A549 (cell line): ENCODE data around the gene IQSEC3. TPM values are rescaled to one million over a fixed set of nuclear protein-coding genes. Genes with fewer than 3 reads are reported as not detected.

Source experiments
- ATAC-seq, 2 experiments: fragments of 200-7000 bp in 1 of 2; fragments of >200 bp in 1 of 2; cut with Nextera tagmentation in 1 of 2; cut with Tn5 transposase in 1 of 2; 3 replicates each; pipeline versions ENCODE4 v1.8.0 to v1.9.1; 2018 to 2020; ENCODE audit warnings: mild to moderate bottlenecking in 1 of 2, moderate library complexity in 1 of 2
- CTCF ChIA-PET: fragments of 300-600 bp; sonication (Branson Sonifier 250); formaldehyde crosslinking; extraction: SDS; loops from one replicate; lab custom pipeline; 2021; ENCODE audit warnings: antibody characterized with exemption, inconsistent platforms; lab: Yijun Ruan, JAX
- POLR2A ChIA-PET: fragments of 350-600 bp; formaldehyde crosslinking; extraction: SDS; loops from one replicate; lab custom pipeline; 2021; ENCODE audit warnings: antibody characterized with exemption, inconsistent platforms; lab: Yijun Ruan, JAX
- DNase-seq, 2 experiments: peaks; one replicate each; pipeline versions ENCODE4 v3.0.0 to v3.0.0-alpha.2; 2011 to 2016; ENCODE audit warnings: low read depth in 1 of 2, low spot score in 1 of 2
- FAIRE-seq: peaks from 2 replicates; lab custom pipeline; 2011; peaks lifted over from hg19 to GRCh38; lab: Jason Lieb, UNC
- H3K27ac ChIP-seq, 2 experiments: fragments of >200 bp; sonication (Bioruptor Twin); formaldehyde crosslinking; 3 replicates each; pipeline ENCODE4 v1.5.1; 2016 to 2017
- H3K4me1 ChIP-seq: fragments of >200 bp; sonication (Bioruptor Twin); formaldehyde crosslinking; 3 replicates; pipeline ENCODE4 v1.6.1; 2016
- H3K4me2 ChIP-seq: fragments of >200 bp; sonication (Bioruptor Twin); formaldehyde crosslinking; 3 replicates; pipeline ENCODE4 v1.6.1; 2016
- H3K4me3 ChIP-seq: fragments of >200 bp; sonication (Bioruptor Twin); formaldehyde crosslinking; 3 replicates; pipeline ENCODE4 v1.5.1; 2016
- H3K9me3 ChIP-seq: fragments of >200 bp; sonication (Bioruptor Twin); formaldehyde crosslinking; 3 replicates; pipeline ENCODE4 v1.6.1; 2016
- CBX8 ChIP-seq: fragments of 200-600 bp; sonication (generic); IDR thresholded peaks from 2 replicates; pipeline ENCODE4 v1.6.1; 2016
- CEBPB ChIP-seq, 2 experiments: fragments of >200 bp in 1 of 2; sonication (Bioruptor Twin) in 1 of 2; formaldehyde crosslinking in 1 of 2; IDR thresholded peaks; 2 replicates each; pipeline ENCODE4 v1.6.1; 2012 to 2016
- CHD4 ChIP-seq: fragments of 200-600 bp; sonication (generic); IDR thresholded peaks from 2 replicates; pipeline ENCODE4 v1.6.1; 2016; ENCODE audit warnings: antibody characterized with exemption, mild to moderate bottlenecking, borderline replicate concordance
- EHF ChIP-seq: fragments of 250-450 bp; sonication (Bioruptor Pico); IDR thresholded peaks from 2 replicates; pipeline ENCODE4 v1.5.0; 2020; ENCODE audit warnings: mild to moderate bottlenecking
- FOSB ChIP-seq: fragments of 250-450 bp; sonication (Bioruptor Pico); IDR thresholded peaks from 2 replicates; pipeline ENCODE4 v1.5.0; 2020; ENCODE audit warnings: mild to moderate bottlenecking, moderate library complexity
- FOXS1 ChIP-seq: fragments of 250-450 bp; sonication (Bioruptor Pico); IDR thresholded peaks from 2 replicates; pipeline ENCODE4 v1.5.0; 2020; ENCODE audit warnings: mild to moderate bottlenecking, moderate library complexity
- GATA3 ChIP-seq: IDR thresholded peaks from 2 replicates; pipeline ENCODE4 v1.6.1; 2012; ENCODE audit warnings: borderline replicate concordance
- HOXA7 ChIP-seq: fragments of 250-450 bp; sonication (Bioruptor Pico); IDR thresholded peaks from 2 replicates; pipeline ENCODE4 v1.5.0; 2020; ENCODE audit warnings: mild to moderate bottlenecking, moderate library complexity
- JUN ChIP-seq, 2 experiments: fragments of >200 bp; sonication (Bioruptor Twin); formaldehyde crosslinking; IDR thresholded peaks; 2 replicates in 1 of 2; 3 replicates in 1 of 2; pipeline ENCODE4 v1.6.1; 2016 to 2017
- JUNB ChIP-seq: fragments of >200 bp; sonication (Bioruptor Twin); formaldehyde crosslinking; IDR thresholded peaks from 2 replicates; pipeline ENCODE4 v1.6.1; 2016
- MAZ ChIP-seq: fragments of 150-350 bp; IDR thresholded peaks from 2 replicates; pipeline ENCODE4 v1.6.1; 2014; ENCODE audit warnings: antibody characterized with exemption, low read depth, low read length, borderline replicate concordance
- MYC ChIP-seq: IDR thresholded peaks from 2 replicates; pipeline ENCODE4 v1.6.1; 2012; ENCODE audit warnings: mild to moderate bottlenecking, inconsistent platforms, low read length, improper control_type of control experiment, borderline replicate concordance
- NFE2L2 ChIP-seq: fragments of 150-350 bp; conservative IDR thresholded peaks from 2 replicates; pipeline ENCODE4 v1.6.1; 2014; ENCODE audit warnings: low read length
- NPAS2 ChIP-seq: fragments of 250-450 bp; sonication (Bioruptor Pico); IDR thresholded peaks from 2 replicates; pipeline ENCODE4 v1.8.0; 2022; ENCODE audit warnings: mild to moderate bottlenecking, moderate library complexity, borderline replicate concordance
- PHF8 ChIP-seq: fragments of 200-600 bp; sonication (generic); IDR thresholded peaks from 2 replicates; pipeline ENCODE4 v1.6.1; 2016; ENCODE audit warnings: low read depth, mild to moderate bottlenecking, antibody characterized with exemption, moderate library complexity, borderline replicate concordance
- RARB ChIP-seq: fragments of 250-450 bp; sonication (Bioruptor Pico); IDR thresholded peaks from 2 replicates; pipeline ENCODE4 v1.8.0; 2021; ENCODE audit warnings: mild to moderate bottlenecking, moderate library complexity
- RCOR1 ChIP-seq: fragments of 150-350 bp; IDR thresholded peaks from 2 replicates; pipeline ENCODE4 v1.6.1; 2014; ENCODE audit warnings: antibody characterized with exemption, low read length, low read depth
- RFX5 ChIP-seq: fragments of 450-650 bp; IDR thresholded peaks from 2 replicates; pipeline ENCODE4 v1.7.1; 2014; ENCODE audit warnings: antibody characterized with exemption, mild to moderate bottlenecking, moderate library complexity
- SREBF2 ChIP-seq: fragments of 450-650 bp; IDR thresholded peaks from 2 replicates; pipeline ENCODE4 v1.6.1; 2014; ENCODE audit warnings: mild to moderate bottlenecking, moderate library complexity
- TFCP2L1 ChIP-seq: fragments of 250-450 bp; sonication (Bioruptor Pico); IDR thresholded peaks from 2 replicates; pipeline ENCODE4 v1.5.0; 2021; ENCODE audit warnings: mild to moderate bottlenecking
- ZNF302 ChIP-seq: fragments of 250-450 bp; sonication (Bioruptor Pico); IDR thresholded peaks from 2 replicates; pipeline ENCODE4 v1.9.0; 2021; ENCODE audit warnings: inconsistent platforms, mild to moderate bottlenecking, moderate library complexity
- WGBS: methylation state at CpG from one replicate; pipeline ENCODE4 v1.1.6; 2017; ENCODE audit errors: missing lambda C conversion rate; 5-methylcytosine and 5-hydroxymethylcytosine counted together
- polyA plus RNA-seq, 4 experiments: library from polyadenylated mRNA; depleted of rRNA in 3 of 4; stranded (reverse); fragments of >200 nt; fragmentation: RNase III in 1 of 4; extraction: RNeasy Plus Mini Kit Qiagen cat#74134 plus additional on column Dnase treatment in 1 of 4; gene quantifications; 2 replicates in 3 of 4; 3 replicates in 1 of 4; pipeline ENCODE4 v1.2.3, GENCODE V29; 2011 to 2017
- TF ChIP-seq, protein P1 (sequence below): fragments of 250-450 bp; sonication (Bioruptor Pico); IDR thresholded peaks from 2 replicates; pipeline ENCODE4 v1.5.0; 2021; ENCODE audit warnings: mild to moderate bottlenecking, moderate library complexity, borderline replicate concordance
- TF ChIP-seq, protein P2 (sequence below): fragments of 200-600 bp; sonication (generic); IDR thresholded peaks from 2 replicates; pipeline ENCODE4 v1.6.1; 2016; ENCODE audit warnings: antibody characterized with exemption, mild to moderate bottlenecking, moderate library complexity

IQSEC3 gene
- polyA plus RNA-seq, 2 of the 4 experiments (the other 2 are of a cell fraction) = not detected

DNA sequence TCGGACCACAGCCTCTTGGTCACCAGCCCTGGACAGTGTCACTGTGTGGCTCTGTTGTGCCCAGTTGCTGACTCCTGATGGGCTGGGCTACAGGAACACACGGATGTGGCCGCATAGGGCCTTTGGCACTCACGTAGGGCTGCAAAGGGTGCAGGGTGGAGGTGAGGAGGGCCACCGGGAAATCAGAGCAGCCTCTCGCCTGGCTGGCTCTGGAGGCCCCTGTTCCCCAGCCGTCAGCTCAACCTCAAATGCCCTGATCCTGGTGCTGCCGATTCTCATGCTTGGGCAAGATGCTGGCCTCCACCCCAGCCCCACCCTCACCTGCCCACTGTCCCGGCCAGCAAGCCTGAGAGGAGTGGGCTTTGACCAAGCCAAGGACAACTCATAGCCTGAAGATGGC lies 88.4 kb downstream of the IQSEC3 start:
- Histone ChIP-seq H3K4me1 (no peaks in the 10 kb centered on the region), H3K4me2 (no peak overlapping the region), H3K4me3 (no peak overlapping the region), H3K27ac (no peak overlapping the region), H3K9me3 (no peaks in the 10 kb centered on the region)
- WGBS = 57% methylated on average over 8 of the region's 9 CpGs
- TF ChIP-seq NPAS2 (CRISPR knock-in tag) (no peak), RARB (no peak), CHD4 (no peak), PHF8 (no peak), JUN (IDR thresholded peaks at IDR 0.05) (no peak), RCOR1 (no peak), RFX5 (no peak), HOXA7 (no peak), FOSB (CRISPR knock-in tag) (no peak), TFCP2L1 (CRISPR knock-in tag) (no peak), CEBPB (IDR thresholded peaks at IDR 0.05) (no peak), FOXS1 (CRISPR knock-in tag) (no peak), ZNF302 (CRISPR knock-in tag) (no peak), GATA3 (no peak), CBX8 (no peak), MYC (no peak)
- DNase-seq (no peak), FAIRE-seq (no peak), ATAC-seq (no peak)
- ChIA-PET CTCF (interaction anchor here (0.8 kb wide), 1 partner anchor 13 kb away, joined by 3 read pairs; no protein-coding TSS in a partner anchor), POLR2A (no interaction called here)

DNA sequence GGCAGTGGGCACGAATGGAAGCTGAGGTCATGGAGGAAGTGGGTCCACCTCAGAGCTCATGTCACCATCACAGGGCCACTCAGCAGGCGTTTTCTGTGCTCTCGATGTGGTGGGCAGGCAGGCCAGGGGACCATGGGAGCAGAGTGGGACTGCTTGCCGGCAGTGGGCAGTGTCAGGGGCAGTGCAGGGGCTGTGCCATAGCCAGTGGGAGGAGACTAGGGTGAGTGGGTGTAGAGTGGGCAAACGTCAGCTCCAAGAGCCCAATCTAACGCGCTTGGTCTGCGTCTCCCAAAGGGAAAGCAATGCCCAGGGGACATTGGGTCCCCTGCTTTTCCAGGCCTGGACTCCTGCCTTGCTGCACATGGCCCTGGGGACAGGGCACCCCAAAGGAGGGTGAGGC lies 89.1 kb downstream of the IQSEC3 start:
- FAIRE-seq = no peak
- ChIA-PET CTCF (interaction anchor here (0.8 kb wide), 1 partner anchor 12 kb away, joined by 3 read pairs; no protein-coding TSS in a partner anchor), POLR2A (no interaction called here)
- H3K4me1 ChIP-seq = no peaks in the 10 kb centered on the region
- DNase-seq = no peak
- no peak overlapping the region for H3K4me3 ChIP-seq
- H3K9me3 ChIP-seq = no peaks in the 10 kb centered on the region
- no peak for ATAC-seq
- H3K27ac ChIP-seq = no peak overlapping the region
- WGBS = 48% methylated on average over 4 of the region's 8 CpGs
- H3K4me2 ChIP-seq = no peak overlapping the region
- TF ChIP-seq SREBF2 (no peak), CEBPB (IDR thresholded peaks at IDR 0.05) (no peak), TFCP2L1 (CRISPR knock-in tag) (no peak), PHF8 (no peak), JUNB (no peak), NFE2L2 (no peak), EHF (CRISPR knock-in tag) (no peak), MAZ (no peak)
- TF ChIP-seq, protein P1, sequence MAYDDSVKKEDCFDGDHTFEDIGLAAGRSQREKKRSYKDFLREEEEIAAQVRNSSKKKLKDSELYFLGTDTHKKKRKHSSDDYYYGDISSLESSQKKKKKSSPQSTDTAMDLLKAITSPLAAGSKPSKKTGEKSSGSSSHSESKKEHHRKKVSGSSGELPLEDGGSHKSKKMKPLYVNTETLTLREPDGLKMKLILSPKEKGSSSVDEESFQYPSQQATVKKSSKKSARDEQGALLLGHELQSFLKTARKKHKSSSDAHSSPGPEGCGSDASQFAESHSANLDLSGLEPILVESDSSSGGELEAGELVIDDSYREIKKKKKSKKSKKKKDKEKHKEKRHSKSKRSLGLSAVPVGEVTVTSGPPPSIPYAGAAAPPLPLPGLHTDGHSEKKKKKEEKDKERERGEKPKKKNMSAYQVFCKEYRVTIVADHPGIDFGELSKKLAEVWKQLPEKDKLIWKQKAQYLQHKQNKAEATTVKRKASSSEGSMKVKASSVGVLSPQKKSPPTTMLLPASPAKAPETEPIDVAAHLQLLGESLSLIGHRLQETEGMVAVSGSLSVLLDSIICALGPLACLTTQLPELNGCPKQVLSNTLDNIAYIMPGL (CRISPR knock-in tag) = no peak
- TF ChIP-seq, protein P2, sequence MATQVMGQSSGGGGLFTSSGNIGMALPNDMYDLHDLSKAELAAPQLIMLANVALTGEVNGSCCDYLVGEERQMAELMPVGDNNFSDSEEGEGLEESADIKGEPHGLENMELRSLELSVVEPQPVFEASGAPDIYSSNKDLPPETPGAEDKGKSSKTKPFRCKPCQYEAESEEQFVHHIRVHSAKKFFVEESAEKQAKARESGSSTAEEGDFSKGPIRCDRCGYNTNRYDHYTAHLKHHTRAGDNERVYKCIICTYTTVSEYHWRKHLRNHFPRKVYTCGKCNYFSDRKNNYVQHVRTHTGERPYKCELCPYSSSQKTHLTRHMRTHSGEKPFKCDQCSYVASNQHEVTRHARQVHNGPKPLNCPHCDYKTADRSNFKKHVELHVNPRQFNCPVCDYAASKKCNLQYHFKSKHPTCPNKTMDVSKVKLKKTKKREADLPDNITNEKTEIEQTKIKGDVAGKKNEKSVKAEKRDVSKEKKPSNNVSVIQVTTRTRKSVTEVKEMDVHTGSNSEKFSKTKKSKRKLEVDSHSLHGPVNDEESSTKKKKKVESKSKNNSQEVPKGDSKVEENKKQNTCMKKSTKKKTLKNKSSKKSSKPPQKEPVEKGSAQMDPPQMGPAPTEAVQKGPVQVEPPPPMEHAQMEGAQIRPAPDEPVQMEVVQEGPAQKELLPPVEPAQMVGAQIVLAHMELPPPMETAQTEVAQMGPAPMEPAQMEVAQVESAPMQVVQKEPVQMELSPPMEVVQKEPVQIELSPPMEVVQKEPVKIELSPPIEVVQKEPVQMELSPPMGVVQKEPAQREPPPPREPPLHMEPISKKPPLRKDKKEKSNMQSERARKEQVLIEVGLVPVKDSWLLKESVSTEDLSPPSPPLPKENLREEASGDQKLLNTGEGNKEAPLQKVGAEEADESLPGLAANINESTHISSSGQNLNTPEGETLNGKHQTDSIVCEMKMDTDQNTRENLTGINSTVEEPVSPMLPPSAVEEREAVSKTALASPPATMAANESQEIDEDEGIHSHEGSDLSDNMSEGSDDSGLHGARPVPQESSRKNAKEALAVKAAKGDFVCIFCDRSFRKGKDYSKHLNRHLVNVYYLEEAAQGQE = no peak
